Measurements from ENCODE around the gene PLXNA2.

The PLXNA2 gene

DNA sequence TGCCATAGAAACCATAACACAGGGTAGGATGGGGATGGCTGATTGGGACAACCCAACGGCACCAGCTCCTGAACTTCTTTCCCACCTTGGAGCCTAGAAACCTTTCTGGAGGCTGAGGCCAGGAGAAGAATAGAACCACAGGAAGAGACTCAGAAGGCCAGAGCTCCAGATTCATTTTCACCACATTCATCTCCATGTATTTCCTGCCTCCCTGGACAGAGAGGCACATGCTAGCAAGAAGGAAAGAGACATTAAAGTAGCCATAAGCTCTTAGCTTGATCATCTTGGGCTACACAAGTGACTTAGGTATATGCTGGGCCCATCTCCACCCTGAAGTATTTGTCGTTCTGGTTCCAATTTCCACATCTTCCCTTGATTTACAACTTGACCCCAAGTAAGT lies 44.1 kb downstream of the PLXNA2 start:
- Histone ChIP-seq H3K4me1 (ENCODE audit: control extremely low read depth in 1 of 4, control insufficient read depth in 4 of 4, insufficient read depth in 4 of 4, low read length in 3 of 4) (peaks cover 0 to 6% (median 2%) of the 10 kb centered on the region in 4 experiments), H3K36me3 (ENCODE audit: control insufficient read depth in 4 of 4, insufficient read depth in 4 of 4, low read length in 3 of 4) (no peaks in the 10 kb centered on the region), H3K27ac (ENCODE audit: insufficient read depth in 1 of 2, low read depth in 1 of 2, low read length in 2 of 2, poor library complexity in 1 of 2, severe bottlenecking in 2 of 2) (no peak overlapping the region), H3K4me3 (ENCODE audit: control insufficient read depth in 1 of 7, extremely low read depth in 1 of 7, insufficient read depth in 4 of 7, low read depth in 2 of 7, low read length in 6 of 7) (no peak overlapping the region), H3K9me3 (ENCODE audit: control extremely low read depth in 1 of 5, control insufficient read depth in 4 of 5, insufficient read depth in 2 of 5, low read depth in 1 of 5, low read length in 4 of 5) (no peaks in the 10 kb centered on the region), H3K27me3 (replicated peaks in 2 of 5; ENCODE audit: control insufficient read depth in 4 of 5, insufficient read depth in 5 of 5, low read length in 4 of 5) (no peaks in the 10 kb centered on the region)
- 100% methylated on average over 2 of the region's 2 CpGs for WGBS (ENCODE audit: insufficient coverage)
- POLR2A ChIA-PET = interaction anchor here (1.1 kb wide), 1 partner anchor 36 kb away, joined by 4 read pairs; no protein-coding TSS in a partner anchor
- no peak for DNase-seq
- CTCF ChIA-PET = interaction anchor here (0.8 to 0.9 kb wide), 2 partner anchors 9 kb away, joined by 3 read pairs; no protein-coding TSS in a partner anchor

- no peak for DNase-seq
- no peaks in the 10 kb centered on the region for H3K27me3 ChIP-seq (replicated peaks in 2 of 5; ENCODE audit: control insufficient read depth in 4 of 5, insufficient read depth in 5 of 5, low read length in 4 of 5)
- H3K36me3 ChIP-seq (ENCODE audit: control insufficient read depth in 4 of 4, insufficient read depth in 4 of 4, low read length in 3 of 4) = no peaks in the 10 kb centered on the region
- H3K4me3 ChIP-seq (ENCODE audit: control insufficient read depth in 1 of 7, extremely low read depth in 1 of 7, insufficient read depth in 4 of 7, low read depth in 2 of 7, low read length in 6 of 7) = no peak overlapping the region
- no peak overlapping the region for H3K27ac ChIP-seq (ENCODE audit: insufficient read depth in 1 of 2, low read depth in 1 of 2, low read length in 2 of 2, poor library complexity in 1 of 2, severe bottlenecking in 2 of 2)
- H3K9me3 ChIP-seq (ENCODE audit: control extremely low read depth in 1 of 5, control insufficient read depth in 4 of 5, insufficient read depth in 2 of 5, low read depth in 1 of 5, low read length in 4 of 5) = no peaks in the 10 kb centered on the region
- 100% methylated on average over 6 of the region's 8 CpGs for WGBS (ENCODE audit: insufficient coverage)
- CTCF ChIA-PET = interaction anchor here (0.9 to 1.2 kb wide), 3 partner anchors 35 to 66 kb away, joined by 3 read pairs; no protein-coding TSS in a partner anchor
- POLR2A ChIA-PET = interaction anchor here (0.6 to 0.8 kb wide), 3 partner anchors 10 to 747 kb away, joined by 3 to 4 read pairs (median 3); no protein-coding TSS in a partner anchor
- H3K4me1 ChIP-seq (ENCODE audit: control extremely low read depth in 1 of 4, control insufficient read depth in 4 of 4, insufficient read depth in 4 of 4, low read length in 3 of 4) = peaks cover 0 to 6% (median 2%) of the 10 kb centered on the region in 4 experiments
Measured at GRCh38 chr1:208198236-208198635, 45.9 kb downstream of the PLXNA2 start.

GRCh38 chr1:208194944-208195343 lies 49.2 kb downstream of the PLXNA2 start:
- DNase-seq = no peak
- Histone ChIP-seq H3K36me3 (ENCODE audit: control insufficient read depth in 4 of 4, insufficient read depth in 4 of 4, low read length in 3 of 4) (no peaks in the 10 kb centered on the region), H3K4me1 (ENCODE audit: control extremely low read depth in 1 of 4, control insufficient read depth in 4 of 4, insufficient read depth in 4 of 4, low read length in 3 of 4) (no peaks in the 10 kb centered on the region), H3K27me3 (replicated peaks in 2 of 5; ENCODE audit: control insufficient read depth in 4 of 5, insufficient read depth in 5 of 5, low read length in 4 of 5) (peaks cover 0 to 1% (median 0%) of the 10 kb centered on the region in 5 experiments), H3K4me3 (ENCODE audit: control insufficient read depth in 1 of 7, extremely low read depth in 1 of 7, insufficient read depth in 4 of 7, low read depth in 2 of 7, low read length in 6 of 7) (no peak overlapping the region), H3K27ac (ENCODE audit: insufficient read depth in 1 of 2, low read depth in 1 of 2, low read length in 2 of 2, poor library complexity in 1 of 2, severe bottlenecking in 2 of 2) (no peak overlapping the region), H3K9me3 (ENCODE audit: control extremely low read depth in 1 of 5, control insufficient read depth in 4 of 5, insufficient read depth in 2 of 5, low read depth in 1 of 5, low read length in 4 of 5) (no peaks in the 10 kb centered on the region)
- ChIA-PET CTCF (interaction anchor here (1.2 kb wide), 1 partner anchor 32 kb away, joined by 3 read pairs; no protein-coding TSS in a partner anchor), POLR2A (interaction anchor here (1.2 kb wide), 1 partner anchor 8 kb away, joined by 3 read pairs; no protein-coding TSS in a partner anchor)
- WGBS (ENCODE audit: insufficient coverage) = 96% methylated on average over 3 of the region's 3 CpGs

GRCh38 chr1:208192995-208193394 lies 51.2 kb downstream of the PLXNA2 start:
- DNase-seq = no peak
- H3K4me3 ChIP-seq (ENCODE audit: control insufficient read depth in 1 of 7, extremely low read depth in 1 of 7, insufficient read depth in 4 of 7, low read depth in 2 of 7, low read length in 6 of 7) = no peak overlapping the region
- H3K4me1 ChIP-seq (ENCODE audit: control extremely low read depth in 1 of 4, control insufficient read depth in 4 of 4, insufficient read depth in 4 of 4, low read length in 3 of 4) = peaks cover 0 to 8% (median 4%) of the 10 kb centered on the region in 4 experiments
- no peaks in the 10 kb centered on the region for H3K9me3 ChIP-seq (ENCODE audit: control extremely low read depth in 1 of 5, control insufficient read depth in 4 of 5, insufficient read depth in 2 of 5, low read depth in 1 of 5, low read length in 4 of 5)
- POLR2A ChIA-PET = no interaction called here
- peaks cover 0 to 1% (median 0%) of the 10 kb centered on the region in 5 experiments for H3K27me3 ChIP-seq (replicated peaks in 2 of 5; ENCODE audit: control insufficient read depth in 4 of 5, insufficient read depth in 5 of 5, low read length in 4 of 5)
- CTCF ChIA-PET = interaction anchor here (1.2 kb wide), 1 partner anchor 20 kb away, joined by 4 read pairs; no protein-coding TSS in a partner anchor
- H3K27ac ChIP-seq (ENCODE audit: insufficient read depth in 1 of 2, low read depth in 1 of 2, low read length in 2 of 2, poor library complexity in 1 of 2, severe bottlenecking in 2 of 2) = no peak overlapping the region
- no peaks in the 10 kb centered on the region for H3K36me3 ChIP-seq (ENCODE audit: control insufficient read depth in 4 of 4, insufficient read depth in 4 of 4, low read length in 3 of 4)
- WGBS (ENCODE audit: insufficient coverage) = 100% methylated on average over 2 of the region's 2 CpGs

- no peak for DNase-seq
- POLR2A ChIA-PET = no interaction called here
- Histone ChIP-seq H3K27ac (ENCODE audit: insufficient read depth in 1 of 2, low read depth in 1 of 2, low read length in 2 of 2, poor library complexity in 1 of 2, severe bottlenecking in 2 of 2) (no peak overlapping the region), H3K36me3 (ENCODE audit: control insufficient read depth in 4 of 4, insufficient read depth in 4 of 4, low read length in 3 of 4) (no peaks in the 10 kb centered on the region), H3K4me1 (ENCODE audit: control extremely low read depth in 1 of 4, control insufficient read depth in 4 of 4, insufficient read depth in 4 of 4, low read length in 3 of 4) (peaks cover 0 to 16% (median 9%) of the 10 kb centered on the region in 4 experiments), H3K4me3 (ENCODE audit: control insufficient read depth in 1 of 7, extremely low read depth in 1 of 7, insufficient read depth in 4 of 7, low read depth in 2 of 7, low read length in 6 of 7) (no peak overlapping the region), H3K9me3 (ENCODE audit: control extremely low read depth in 1 of 5, control insufficient read depth in 4 of 5, insufficient read depth in 2 of 5, low read depth in 1 of 5, low read length in 4 of 5) (no peaks in the 10 kb centered on the region), H3K27me3 (replicated peaks in 2 of 5; ENCODE audit: control insufficient read depth in 4 of 5, insufficient read depth in 5 of 5, low read length in 4 of 5) (peaks cover 0 to 1% (median 0%) of the 10 kb centered on the region in 5 experiments)
- CTCF ChIA-PET = interaction anchor here (1.0 kb wide), 1 partner anchor 9 kb away, joined by 3 read pairs; no protein-coding TSS in a partner anchor
- WGBS (ENCODE audit: insufficient coverage) = 97% methylated on average over 4 of the region's 4 CpGs
Measured at GRCh38 chr1:208190784-208191183, 53.4 kb downstream of the PLXNA2 start.

GRCh38 chr1:208189716-208190115 lies 54.5 kb downstream of the PLXNA2 start:
- no peak overlapping the region for H3K27ac ChIP-seq (ENCODE audit: insufficient read depth in 1 of 2, low read depth in 1 of 2, low read length in 2 of 2, poor library complexity in 1 of 2, severe bottlenecking in 2 of 2)
- H3K4me1 ChIP-seq (ENCODE audit: control extremely low read depth in 1 of 4, control insufficient read depth in 4 of 4, insufficient read depth in 4 of 4, low read length in 3 of 4) = peaks cover 0 to 16% (median 10%) of the 10 kb centered on the region in 4 experiments
- no CpG with 5 or more reads among the region's 4 CpGs for WGBS (ENCODE audit: insufficient coverage)
- no peak for DNase-seq
- H3K36me3 ChIP-seq (ENCODE audit: control insufficient read depth in 4 of 4, insufficient read depth in 4 of 4, low read length in 3 of 4) = no peaks in the 10 kb centered on the region
- peaks cover 0 to 1% (median 0%) of the 10 kb centered on the region in 5 experiments for H3K27me3 ChIP-seq (replicated peaks in 2 of 5; ENCODE audit: control insufficient read depth in 4 of 5, insufficient read depth in 5 of 5, low read length in 4 of 5)
- ChIA-PET POLR2A (no interaction called here), CTCF (interaction anchor here (0.9 to 1.1 kb wide), 2 partner anchors 14 to 25 kb away, joined by 4 read pairs; no protein-coding TSS in a partner anchor)
- H3K4me3 ChIP-seq (ENCODE audit: control insufficient read depth in 1 of 7, extremely low read depth in 1 of 7, insufficient read depth in 4 of 7, low read depth in 2 of 7, low read length in 6 of 7) = no peak overlapping the region
- H3K9me3 ChIP-seq (ENCODE audit: control extremely low read depth in 1 of 5, control insufficient read depth in 4 of 5, insufficient read depth in 2 of 5, low read depth in 1 of 5, low read length in 4 of 5) = no peaks in the 10 kb centered on the region

- H3K4me1 ChIP-seq (ENCODE audit: control extremely low read depth in 1 of 4, control insufficient read depth in 4 of 4, insufficient read depth in 4 of 4, low read length in 3 of 4) = peaks cover 0 to 21% (median 10%) of the 10 kb centered on the region in 4 experiments
- ChIA-PET POLR2A (no interaction called here), CTCF (interaction anchor here (0.9 to 1.1 kb wide), 2 partner anchors 14 to 24 kb away, joined by 4 read pairs; no protein-coding TSS in a partner anchor)
- peak in 2 of 3 donors; percentile 11 to 29 for DNase-seq
- H3K27ac ChIP-seq (ENCODE audit: insufficient read depth in 1 of 2, low read depth in 1 of 2, low read length in 2 of 2, poor library complexity in 1 of 2, severe bottlenecking in 2 of 2) = no peak overlapping the region
- peaks cover 0 to 1% (median 0%) of the 10 kb centered on the region in 5 experiments for H3K27me3 ChIP-seq (replicated peaks in 2 of 5; ENCODE audit: control insufficient read depth in 4 of 5, insufficient read depth in 5 of 5, low read length in 4 of 5)
- 40% methylated on average over 1 of the region's 2 CpGs for WGBS (ENCODE audit: insufficient coverage)
- no peak overlapping the region for H3K4me3 ChIP-seq (ENCODE audit: control insufficient read depth in 1 of 7, extremely low read depth in 1 of 7, insufficient read depth in 4 of 7, low read depth in 2 of 7, low read length in 6 of 7)
- no peaks in the 10 kb centered on the region for H3K36me3 ChIP-seq (ENCODE audit: control insufficient read depth in 4 of 4, insufficient read depth in 4 of 4, low read length in 3 of 4)
- H3K9me3 ChIP-seq (ENCODE audit: control extremely low read depth in 1 of 5, control insufficient read depth in 4 of 5, insufficient read depth in 2 of 5, low read depth in 1 of 5, low read length in 4 of 5) = no peaks in the 10 kb centered on the region
Measured at GRCh38 chr1:208189183-208189582, 55.0 kb downstream of the PLXNA2 start.

Data from common myeloid progenitor, CD34-positive (primary cell).